ENCODE data around the gene ZNF493. TPM values are rescaled to one million over a fixed set of nuclear protein-coding genes. Genes with fewer than 3 reads are reported as not detected.
A peak's percentile ranks its signal among the peaks of the same experiment; 100 is the strongest.

ZNF493 gene
- total and polyA plus RNA-seq, 7 donors, result 2.8 to 49.3 (median 28.2) TPM

DNA sequence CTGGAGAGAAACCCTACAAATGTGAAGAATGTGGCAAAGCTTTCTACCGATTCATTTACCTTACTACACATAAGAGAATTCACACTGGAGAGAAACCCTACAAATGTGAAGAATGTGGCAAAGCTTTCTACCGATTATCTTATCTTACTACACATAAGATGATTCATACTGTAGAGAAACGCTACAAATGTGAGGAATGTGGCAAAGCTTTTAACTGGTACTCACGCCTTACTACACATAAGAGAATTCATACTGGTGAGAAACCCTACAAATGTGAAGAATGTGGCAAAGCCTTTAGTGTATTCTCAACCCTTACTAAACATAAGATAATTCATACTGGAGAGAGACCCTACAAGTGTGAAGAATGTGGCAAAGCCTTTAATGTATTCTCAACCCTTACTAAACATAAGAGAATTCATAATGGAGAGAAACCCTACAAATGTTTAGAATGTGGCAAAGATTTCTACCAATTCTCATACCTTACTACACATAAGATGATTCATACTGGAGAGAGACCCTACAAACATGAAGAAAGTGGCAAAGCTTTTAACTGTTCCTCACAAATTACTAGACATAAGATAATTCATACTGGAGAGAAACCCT, 12.9 kb upstream of the ZNF493 start:
- Histone ChIP-seq H3K4me1 (no peaks in the 10 kb centered on the region), H3K9me3 (peaks cover 18 to 48% (median 33%) of the 10 kb centered on the region in 4 donors), H3K27ac (no peak overlapping the region), H3K36me3 (peaks cover 3 to 23% (median 8%) of the 10 kb centered on the region in 4 donors), H3K27me3 (no peaks in the 10 kb centered on the region), H3K4me3 (no peak overlapping the region)
- WGBS, 2 donors, result 97% methylated on average over 4 of the region's 4 CpGs
- intact Hi-C loops (cut with DNase I), result no loop called here
- no peak for DNase-seq
- TF ChIP-seq EP300 (IDR thresholded peaks at IDR 0.05), result no peak
- no peak for TF ChIP-seq POLR2AphosphoS5 (IDR thresholded peaks at IDR 0.05)
- TF ChIP-seq, protein P1, sequence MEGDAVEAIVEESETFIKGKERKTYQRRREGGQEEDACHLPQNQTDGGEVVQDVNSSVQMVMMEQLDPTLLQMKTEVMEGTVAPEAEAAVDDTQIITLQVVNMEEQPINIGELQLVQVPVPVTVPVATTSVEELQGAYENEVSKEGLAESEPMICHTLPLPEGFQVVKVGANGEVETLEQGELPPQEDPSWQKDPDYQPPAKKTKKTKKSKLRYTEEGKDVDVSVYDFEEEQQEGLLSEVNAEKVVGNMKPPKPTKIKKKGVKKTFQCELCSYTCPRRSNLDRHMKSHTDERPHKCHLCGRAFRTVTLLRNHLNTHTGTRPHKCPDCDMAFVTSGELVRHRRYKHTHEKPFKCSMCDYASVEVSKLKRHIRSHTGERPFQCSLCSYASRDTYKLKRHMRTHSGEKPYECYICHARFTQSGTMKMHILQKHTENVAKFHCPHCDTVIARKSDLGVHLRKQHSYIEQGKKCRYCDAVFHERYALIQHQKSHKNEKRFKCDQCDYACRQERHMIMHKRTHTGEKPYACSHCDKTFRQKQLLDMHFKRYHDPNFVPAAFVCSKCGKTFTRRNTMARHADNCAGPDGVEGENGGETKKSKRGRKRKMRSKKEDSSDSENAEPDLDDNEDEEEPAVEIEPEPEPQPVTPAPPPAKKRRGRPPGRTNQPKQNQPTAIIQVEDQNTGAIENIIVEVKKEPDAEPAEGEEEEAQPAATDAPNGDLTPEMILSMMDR (IDR thresholded peaks at IDR 0.05), result no peak
- no peak for TF ChIP-seq POLR2A (IDR thresholded peaks at IDR 0.05)

DNA sequence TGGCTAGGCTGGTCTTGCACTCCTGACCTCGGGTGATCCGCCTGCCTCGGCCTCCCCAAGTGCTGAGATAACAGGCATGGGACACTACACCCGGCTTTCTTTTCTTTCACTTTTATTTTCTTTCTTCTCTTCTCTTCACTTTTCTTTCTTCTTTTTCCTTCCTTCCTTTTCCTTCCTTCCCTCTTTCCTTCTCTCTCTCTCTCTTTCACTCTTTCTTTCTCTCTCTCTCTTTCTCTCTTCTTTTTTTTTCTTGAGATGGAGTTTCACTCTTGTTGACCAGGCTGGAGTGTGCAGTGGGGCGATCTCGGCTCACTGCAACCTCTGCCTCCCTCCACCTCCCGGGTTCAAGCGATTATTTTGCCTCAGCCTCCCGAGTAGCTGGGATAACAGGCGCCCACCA, 812 bp upstream of the ZNF493 start:
- DNase-seq, result no peak
- Histone ChIP-seq H3K9me3 (no peaks in the 10 kb centered on the region), H3K27ac (peak overlapping the region in 2 of 4 donors; percentile 76 to 89), H3K4me1 (peaks cover 0 to 33% (median 21%) of the 10 kb centered on the region in 4 donors), H3K4me3 (no peak overlapping the region), H3K36me3 (peaks cover 0 to 4% (median 0%) of the 10 kb centered on the region in 4 donors), H3K27me3 (no peaks in the 10 kb centered on the region)
- intact Hi-C loops (cut with DNase I), result no loop called here
- TF ChIP-seq EP300 (IDR thresholded peaks at IDR 0.05) (no peak), POLR2AphosphoS5 (IDR thresholded peaks at IDR 0.05) (no peak), POLR2A (IDR thresholded peaks at IDR 0.05) (no peak)
- TF ChIP-seq, protein P1 (IDR thresholded peaks at IDR 0.05), result no peak
- 95 to 96% methylated on average over 10 of the region's 10 CpGs for WGBS, 2 donors

DNA sequence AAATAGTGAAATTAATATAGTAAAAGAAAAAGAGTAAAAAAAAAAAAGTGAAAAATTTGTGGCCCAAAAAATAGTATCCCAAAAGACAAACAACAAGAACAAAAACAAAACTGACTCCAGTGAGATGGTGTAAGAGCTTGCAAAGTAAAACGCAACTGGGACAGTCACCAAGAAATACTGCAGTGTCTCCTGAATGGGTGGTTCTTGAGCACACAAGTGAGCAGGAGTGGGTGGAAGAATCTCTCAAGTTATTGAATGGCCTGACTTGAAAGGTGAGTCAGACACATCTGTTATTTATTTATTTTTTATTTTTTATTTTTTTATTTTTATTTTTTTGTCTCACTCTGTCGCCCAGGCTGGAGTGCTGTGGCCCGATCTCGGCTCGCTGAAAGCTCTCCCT, 1.9 kb downstream of the ZNF493 start:
- Histone ChIP-seq H3K36me3 (peaks cover 0 to 4% (median 0%) of the 10 kb centered on the region in 4 donors), H3K9me3 (no peaks in the 10 kb centered on the region), H3K27ac (no peak overlapping the region), H3K27me3 (no peaks in the 10 kb centered on the region), H3K4me3 (no peak overlapping the region), H3K4me1 (peaks cover 0 to 40% (median 26%) of the 10 kb centered on the region in 4 donors)
- WGBS, 2 donors, result 97 to 99% methylated on average over 5 of the region's 5 CpGs
- no peak for DNase-seq
- TF ChIP-seq, protein P1 (IDR thresholded peaks at IDR 0.05), result no peak
- TF ChIP-seq EP300 (IDR thresholded peaks at IDR 0.05) (no peak), POLR2AphosphoS5 (IDR thresholded peaks at IDR 0.05) (no peak), POLR2A (IDR thresholded peaks at IDR 0.05) (no peak)
- intact Hi-C loops (cut with DNase I), result no loop called here

DNA sequence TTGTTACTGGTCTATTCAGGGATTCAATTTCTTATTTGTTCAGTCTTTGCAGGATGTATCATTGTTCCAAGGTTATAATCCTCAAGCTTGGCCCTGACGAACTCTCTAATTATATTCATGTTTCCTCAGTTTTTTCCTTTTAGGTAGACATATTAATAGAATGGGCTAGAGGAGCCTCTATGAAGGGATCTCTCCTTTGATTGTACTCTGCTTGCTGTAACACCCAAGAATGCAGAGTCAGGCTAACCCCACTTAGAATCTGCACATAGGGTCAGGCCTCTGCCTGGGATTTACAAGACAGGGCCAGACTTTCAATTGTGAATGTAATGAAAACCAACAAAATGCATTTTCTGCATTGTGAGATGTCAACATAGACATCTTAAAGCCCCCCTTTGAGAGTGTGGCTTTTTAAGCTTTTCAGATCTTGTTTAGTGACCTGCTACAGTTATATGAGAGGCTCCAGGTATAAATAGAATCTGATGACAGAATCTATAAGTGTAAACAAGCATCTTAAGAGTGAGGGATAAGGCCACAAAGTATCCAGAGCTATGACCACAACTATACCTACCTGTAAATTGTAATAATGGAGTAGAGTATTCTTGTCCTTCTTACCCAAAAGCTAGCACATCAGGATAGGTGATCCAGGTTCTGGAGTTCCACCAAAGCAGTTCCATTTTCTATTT, 5.5 kb downstream of the ZNF493 start:
- H3K27me3 ChIP-seq, result no peaks in the 10 kb centered on the region
- H3K27ac ChIP-seq, result no peak overlapping the region
- 85 to 93% methylated on average over 1 of the region's 1 CpG for WGBS, 2 donors
- H3K4me3 ChIP-seq, result no peak overlapping the region
- TF ChIP-seq, protein P1 (IDR thresholded peaks at IDR 0.05), result no peak
- TF ChIP-seq POLR2AphosphoS5 (IDR thresholded peaks at IDR 0.05) (no peak), EP300 (IDR thresholded peaks at IDR 0.05) (no peak), POLR2A (IDR thresholded peaks at IDR 0.05) (no peak)
- intact Hi-C loops (cut with DNase I), result no loop called here
- peaks cover 0 to 40% (median 26%) of the 10 kb centered on the region in 4 donors for H3K4me1 ChIP-seq
- H3K36me3 ChIP-seq, result peaks cover 0 to 30% (median 3%) of the 10 kb centered on the region in 4 donors
- no peak for DNase-seq
- H3K9me3 ChIP-seq, result peaks cover 0 to 5% (median 0%) of the 10 kb centered on the region in 4 donors

Measured in sigmoid colon (tissue), 7 donors.